Measurements from ENCODE around the gene CEP192.

GRCh38 chr18:13108330-13108729 is 117.2 kb downstream of the CEP192 start:
- TF ChIP-seq CTCF (IDR thresholded peaks at IDR 0.05) (no peak), POLR2AphosphoS5 (IDR thresholded peaks at IDR 0.05) (no peak), EP300 (IDR thresholded peaks at IDR 0.05) (no peak)

All from sigmoid colon (tissue), 4 donors.